A549 (cell line): ENCODE results near the gene DDR1. TPM values are rescaled to one million over a fixed set of nuclear protein-coding genes. Genes with fewer than 3 reads are reported as not detected.
"Not testable (repeated sequence)": the region's sequence is repeated elsewhere in the genome, so short reads cannot be mapped to it uniquely, and the experiment has no call there.

ENCODE experiments used
- ATAC-seq, 2 experiments: fragments of 200-7000 bp in 1 of 2; fragments of >200 bp in 1 of 2; cut with Nextera tagmentation in 1 of 2; cut with Tn5 transposase in 1 of 2; 3 replicates each; pipeline versions ENCODE4 v1.8.0 to v1.9.1; 2018 to 2020; ENCODE audit warnings: mild to moderate bottlenecking in 1 of 2, moderate library complexity in 1 of 2
- CTCF ChIA-PET: fragments of 300-600 bp; sonication (Branson Sonifier 250); formaldehyde crosslinking; extraction: SDS; loops from one replicate; lab custom pipeline; 2021; ENCODE audit warnings: antibody characterized with exemption, inconsistent platforms; lab: Yijun Ruan, JAX
- POLR2A ChIA-PET: fragments of 350-600 bp; formaldehyde crosslinking; extraction: SDS; loops from one replicate; lab custom pipeline; 2021; ENCODE audit warnings: antibody characterized with exemption, inconsistent platforms; lab: Yijun Ruan, JAX
- DNase-seq, 2 experiments: peaks; one replicate each; pipeline versions ENCODE4 v3.0.0 to v3.0.0-alpha.2; 2011 to 2016; ENCODE audit warnings: low read depth in 1 of 2, low spot score in 1 of 2
- FAIRE-seq: peaks from 2 replicates; lab custom pipeline; 2011; peaks lifted over from hg19 to GRCh38; lab: Jason Lieb, UNC
- H3K27ac ChIP-seq, 2 experiments: fragments of >200 bp; sonication (Bioruptor Twin); formaldehyde crosslinking; 3 replicates each; pipeline ENCODE4 v1.5.1; 2016 to 2017
- H3K4me1 ChIP-seq: fragments of >200 bp; sonication (Bioruptor Twin); formaldehyde crosslinking; 3 replicates; pipeline ENCODE4 v1.6.1; 2016
- H3K4me2 ChIP-seq: fragments of >200 bp; sonication (Bioruptor Twin); formaldehyde crosslinking; 3 replicates; pipeline ENCODE4 v1.6.1; 2016
- H3K4me3 ChIP-seq: fragments of >200 bp; sonication (Bioruptor Twin); formaldehyde crosslinking; 3 replicates; pipeline ENCODE4 v1.5.1; 2016
- H3K9me3 ChIP-seq: fragments of >200 bp; sonication (Bioruptor Twin); formaldehyde crosslinking; 3 replicates; pipeline ENCODE4 v1.6.1; 2016
- ATOH8 ChIP-seq: fragments of 250-450 bp; sonication (Bioruptor Pico); IDR thresholded peaks from 2 replicates; pipeline ENCODE4 v1.5.0; 2020; ENCODE audit warnings: low read depth, mild to moderate bottlenecking, moderate library complexity
- BHLHE40 ChIP-seq: IDR thresholded peaks from 2 replicates; pipeline ENCODE4 v1.6.1; 2012; ENCODE audit warnings: low read depth, low read length, inconsistent platforms
- CBX2 ChIP-seq: fragments of 200-600 bp; sonication (generic); IDR thresholded peaks from 2 replicates; pipeline ENCODE4 v1.6.1; 2016; ENCODE audit warnings: low read depth, mild to moderate bottlenecking, borderline replicate concordance
- CBX8 ChIP-seq: fragments of 200-600 bp; sonication (generic); IDR thresholded peaks from 2 replicates; pipeline ENCODE4 v1.6.1; 2016
- EHF ChIP-seq: fragments of 250-450 bp; sonication (Bioruptor Pico); IDR thresholded peaks from 2 replicates; pipeline ENCODE4 v1.5.0; 2020; ENCODE audit warnings: mild to moderate bottlenecking
- FOSB ChIP-seq: fragments of 250-450 bp; sonication (Bioruptor Pico); IDR thresholded peaks from 2 replicates; pipeline ENCODE4 v1.5.0; 2020; ENCODE audit warnings: mild to moderate bottlenecking, moderate library complexity
- FOXS1 ChIP-seq: fragments of 250-450 bp; sonication (Bioruptor Pico); IDR thresholded peaks from 2 replicates; pipeline ENCODE4 v1.5.0; 2020; ENCODE audit warnings: mild to moderate bottlenecking, moderate library complexity
- HES2 ChIP-seq: fragments of >200 bp; sonication (Bioruptor Twin); formaldehyde crosslinking; IDR thresholded peaks from 2 replicates; pipeline ENCODE4 v1.6.1; 2016
- HMGXB4 ChIP-seq: fragments of 250-450 bp; sonication (Bioruptor Pico); IDR thresholded peaks from 2 replicates; pipeline ENCODE4 v1.5.0; 2021; ENCODE audit warnings: mild to moderate bottlenecking, moderate library complexity, borderline replicate concordance
- HOXA7 ChIP-seq: fragments of 250-450 bp; sonication (Bioruptor Pico); IDR thresholded peaks from 2 replicates; pipeline ENCODE4 v1.5.0; 2020; ENCODE audit warnings: mild to moderate bottlenecking, moderate library complexity
- HOXB5 ChIP-seq: fragments of 250-450 bp; sonication (Bioruptor Pico); IDR thresholded peaks from 2 replicates; pipeline ENCODE4 v1.5.0; 2020; ENCODE audit warnings: mild to moderate bottlenecking, moderate library complexity
- JUN ChIP-seq, 2 experiments: fragments of >200 bp; sonication (Bioruptor Twin); formaldehyde crosslinking; IDR thresholded peaks; 2 replicates in 1 of 2; 3 replicates in 1 of 2; pipeline ENCODE4 v1.6.1; 2016 to 2017
- JUNB ChIP-seq: fragments of >200 bp; sonication (Bioruptor Twin); formaldehyde crosslinking; IDR thresholded peaks from 2 replicates; pipeline ENCODE4 v1.6.1; 2016
- KDM1A ChIP-seq: fragments of 200-600 bp; sonication (generic); IDR thresholded peaks from 2 replicates; pipeline ENCODE4 v1.6.1; 2016; ENCODE audit warnings: low read depth, mild to moderate bottlenecking
- KDM5A ChIP-seq: fragments of 200-600 bp; sonication (generic); IDR thresholded peaks from 2 replicates; pipeline ENCODE4 v1.6.1; 2016; ENCODE audit warnings: antibody characterized with exemption, mild to moderate bottlenecking
- NFE2L2 ChIP-seq: fragments of 150-350 bp; conservative IDR thresholded peaks from 2 replicates; pipeline ENCODE4 v1.6.1; 2014; ENCODE audit warnings: low read length
- NPAS2 ChIP-seq: fragments of 250-450 bp; sonication (Bioruptor Pico); IDR thresholded peaks from 2 replicates; pipeline ENCODE4 v1.8.0; 2022; ENCODE audit warnings: mild to moderate bottlenecking, moderate library complexity, borderline replicate concordance
- RAD21 ChIP-seq, 2 experiments: fragments of >200 bp in 1 of 2; sonication (Bioruptor Twin) in 1 of 2; formaldehyde crosslinking in 1 of 2; IDR thresholded peaks in 1 of 2; conservative IDR thresholded peaks in 1 of 2; 2 replicates in 1 of 2; 3 replicates in 1 of 2; pipeline ENCODE4 v1.6.1; 2012 to 2018; ENCODE audit warnings: inconsistent platforms in 1 of 2
- RARB ChIP-seq: fragments of 250-450 bp; sonication (Bioruptor Pico); IDR thresholded peaks from 2 replicates; pipeline ENCODE4 v1.8.0; 2021; ENCODE audit warnings: mild to moderate bottlenecking, moderate library complexity
- RCOR1 ChIP-seq: fragments of 150-350 bp; IDR thresholded peaks from 2 replicates; pipeline ENCODE4 v1.6.1; 2014; ENCODE audit warnings: antibody characterized with exemption, low read length, low read depth
- RFX5 ChIP-seq: fragments of 450-650 bp; IDR thresholded peaks from 2 replicates; pipeline ENCODE4 v1.7.1; 2014; ENCODE audit warnings: antibody characterized with exemption, mild to moderate bottlenecking, moderate library complexity
- RNF2 ChIP-seq: fragments of 200-600 bp; sonication (generic); IDR thresholded peaks from 2 replicates; pipeline ENCODE4 v1.6.1; 2016; ENCODE audit warnings: low read depth, mild to moderate bottlenecking, antibody characterized with exemption, moderate library complexity, borderline replicate concordance
- SREBF2 ChIP-seq: fragments of 450-650 bp; IDR thresholded peaks from 2 replicates; pipeline ENCODE4 v1.6.1; 2014; ENCODE audit warnings: mild to moderate bottlenecking, moderate library complexity
- TFCP2L1 ChIP-seq: fragments of 250-450 bp; sonication (Bioruptor Pico); IDR thresholded peaks from 2 replicates; pipeline ENCODE4 v1.5.0; 2021; ENCODE audit warnings: mild to moderate bottlenecking
- TP53 ChIP-seq: fragments of 250-450 bp; sonication (Bioruptor Pico); IDR thresholded peaks from 2 replicates; pipeline ENCODE4 v1.5.0; 2021; ENCODE audit warnings: mild to moderate bottlenecking, moderate library complexity
- USF2 ChIP-seq: fragments of 450-650 bp; IDR thresholded peaks from 2 replicates; pipeline ENCODE4 v1.6.1; 2014; ENCODE audit warnings: antibody characterized with exemption
- ZC3H11A ChIP-seq: fragments of 450-650 bp; IDR thresholded peaks from 2 replicates; pipeline ENCODE4 v1.6.1; 2014; ENCODE audit warnings: antibody characterized with exemption, mild to moderate bottlenecking
- ZSCAN20 ChIP-seq: fragments of 250-450 bp; sonication (Bioruptor Pico); IDR thresholded peaks from 2 replicates; pipeline ENCODE4 v1.8.0; 2022; ENCODE audit warnings: mild to moderate bottlenecking, moderate library complexity
- WGBS: methylation state at CpG from one replicate; pipeline ENCODE4 v1.1.6; 2017; ENCODE audit errors: missing lambda C conversion rate; 5-methylcytosine and 5-hydroxymethylcytosine counted together
- polyA plus RNA-seq, 4 experiments: library from polyadenylated mRNA; depleted of rRNA in 3 of 4; stranded (reverse); fragments of >200 nt; fragmentation: RNase III in 1 of 4; extraction: RNeasy Plus Mini Kit Qiagen cat#74134 plus additional on column Dnase treatment in 1 of 4; gene quantifications; 2 replicates in 3 of 4; 3 replicates in 1 of 4; pipeline ENCODE4 v1.2.3, GENCODE V29; 2011 to 2017

Gene DDR1
- polyA plus RNA-seq, 2 of the 4 experiments (the other 2 are of a cell fraction) = 19.8 to 43.5 TPM

- Histone ChIP-seq H3K27ac (no peak overlapping the region), H3K4me3 (no peak overlapping the region), H3K4me2 (no peak overlapping the region), H3K4me1 (no peaks in the 10 kb centered on the region), H3K9me3 (no peaks in the 10 kb centered on the region)
- ChIA-PET POLR2A (no interaction called here), CTCF (interaction anchor here (0.9 to 1.5 kb wide), 4 partner anchors 11 to 229 kb away, joined by 3 to 5 read pairs (median 4); partner anchors contain the start of genes DHX16 and VARS2)
- no peak for FAIRE-seq
- DNase-seq = no peak
- TF ChIP-seq CBX8 = no peak
- no peak for TF ChIP-seq RARB (CRISPR knock-in tag)
- no peak for TF ChIP-seq JUNB
- TF ChIP-seq EHF (CRISPR knock-in tag) = no peak
- TF ChIP-seq KDM5A = no peak
- TF ChIP-seq NPAS2 = no peak
- no peak for TF ChIP-seq ZC3H11A
- TF ChIP-seq HOXA7 = no peak
- no peak for TF ChIP-seq TP53 (CRISPR knock-in tag)
- no peak for TF ChIP-seq RFX5
- TF ChIP-seq KDM1A = no peak
- no peak for TF ChIP-seq JUN (IDR thresholded peaks at IDR 0.05)
- TF ChIP-seq NFE2L2 = no peak
- no peak for ATAC-seq
Observed at GRCh38 chr6:30901436-30901835, 17.1 kb downstream of the DDR1 start.

GRCh38 chr6:30902196-30902595 is 17.9 kb downstream of the DDR1 start:
- H3K27ac ChIP-seq, H3K9me3 ChIP-seq, POLR2A ChIA-PET, H3K4me1 ChIP-seq, FAIRE-seq, H3K4me2 ChIP-seq, H3K4me3 ChIP-seq, ATAC-seq, DNase-seq: not testable (repeated sequence)
- WGBS = 85% methylated on average over 9 of the region's 9 CpGs
- CTCF ChIA-PET = interaction anchor here (0.7 to 1.4 kb wide), 4 partner anchors 12 to 177 kb away, joined by 3 to 5 read pairs (median 4); no protein-coding TSS in a partner anchor

GRCh38 chr6:30902709-30903108 is 18.4 kb downstream of the DDR1 start:
- Histone ChIP-seq H3K4me1 (0 out of 3 replicates have a peak, but pooled peaks cover 4% of the 10 kb centered on the region), H3K9me3 (no peaks in the 10 kb centered on the region), H3K4me3 (no peak overlapping the region), H3K27ac (no peak overlapping the region), H3K4me2 (no peak overlapping the region)
- FAIRE-seq (no peak), ATAC-seq (no peak), DNase-seq (no peak)
- WGBS = 60% methylated on average over 5 of the region's 5 CpGs
- ChIA-PET CTCF (interaction anchor here (1.0 to 1.4 kb wide), 2 partner anchors 12 to 74 kb away, joined by 3 to 4 read pairs; no protein-coding TSS in a partner anchor), POLR2A (no interaction called here)
- TF ChIP-seq RNF2 = no peak
- no peak for TF ChIP-seq NPAS2
- TF ChIP-seq ZSCAN20 (CRISPR knock-in tag) = no peak
- TF ChIP-seq HES2 = no peak
- no peak for TF ChIP-seq HMGXB4 (CRISPR knock-in tag)
- no peak for TF ChIP-seq TFCP2L1
- TF ChIP-seq ATOH8 = no peak
- TF ChIP-seq CBX8 = no peak
- TF ChIP-seq FOXS1 (CRISPR knock-in tag) = no peak
- no peak for TF ChIP-seq RAD21 (conservative IDR thresholded peaks at IDR 0.05 in 1 of 2, IDR thresholded peaks at IDR 0.05 in 1 of 2)
- no peak for TF ChIP-seq BHLHE40
- no peak for TF ChIP-seq RCOR1
- no peak for TF ChIP-seq SREBF2
- TF ChIP-seq USF2 = no peak
- no peak for TF ChIP-seq HOXB5 (CRISPR knock-in tag)
- no peak for TF ChIP-seq EHF (CRISPR knock-in tag)
- no peak for TF ChIP-seq FOSB
- TF ChIP-seq CBX2 = no peak
